HG03103 (cell line): ENCODE measurements around the gene FANCE.

Experiments used
- ATAC-seq: cut with Tn5 transposase; IDR thresholded peaks from one replicate; pipeline ENCODE4 v1.9.1; 2021; ENCODE audit warnings: low read depth; ENCODE audit not compliant: unreplicated experiment

Gene FANCE

GRCh38 chr6:35465646-35466045, 13.5 kb downstream of the FANCE start:
- no peak for ATAC-seq

DNA sequence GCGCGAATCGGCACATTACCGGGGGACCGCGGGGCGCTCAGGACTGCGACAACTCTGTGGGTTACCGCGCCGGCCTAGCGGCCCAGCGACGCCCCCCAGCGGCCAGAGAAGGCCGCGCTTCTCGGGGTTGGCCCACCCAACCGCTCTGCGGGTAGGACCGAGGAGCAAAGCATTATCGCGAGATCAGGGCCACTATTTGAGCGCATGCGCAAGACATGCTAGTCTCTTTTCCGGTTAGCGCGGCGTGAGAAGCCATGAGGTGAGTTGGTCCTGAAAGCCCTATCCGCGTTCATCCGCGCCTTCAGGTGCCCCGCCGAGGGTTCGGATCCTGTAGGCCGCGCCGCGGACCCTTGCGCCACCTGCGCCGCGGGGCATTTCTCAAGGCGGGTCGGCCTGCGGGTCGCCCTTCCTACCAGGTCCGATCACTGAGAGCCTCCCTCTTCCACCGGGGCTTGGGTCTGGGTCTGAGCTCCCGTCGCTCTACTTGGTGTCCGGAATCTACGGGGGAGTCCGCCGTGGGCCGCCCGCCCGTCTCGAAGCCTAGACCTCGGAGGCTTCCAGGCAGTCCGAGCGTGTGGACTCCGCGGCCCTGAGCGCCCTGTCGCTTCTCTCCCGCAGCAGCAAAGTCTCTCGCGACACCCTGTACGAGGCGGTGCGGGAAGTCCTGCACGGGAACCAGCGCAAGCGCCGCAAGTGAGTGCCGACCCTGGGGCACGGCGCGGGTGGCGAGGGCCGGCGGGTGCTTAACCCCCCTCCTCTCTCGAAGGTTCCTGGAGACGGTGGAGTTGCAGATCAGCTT, 16.2 kb downstream of the FANCE start, which contains the start of gene RPL10A:
TSS of gene RPL10A (plus strand) at position 221 of the 799 bp plus-strand sequence. CDS start at position 255, 34 bp downstream.
- ATAC-seq = peak; percentile 76

- ATAC-seq = no peak
Observed at GRCh38 chr6:35468980-35469750, 17.0 kb downstream of the FANCE start.

DNA sequence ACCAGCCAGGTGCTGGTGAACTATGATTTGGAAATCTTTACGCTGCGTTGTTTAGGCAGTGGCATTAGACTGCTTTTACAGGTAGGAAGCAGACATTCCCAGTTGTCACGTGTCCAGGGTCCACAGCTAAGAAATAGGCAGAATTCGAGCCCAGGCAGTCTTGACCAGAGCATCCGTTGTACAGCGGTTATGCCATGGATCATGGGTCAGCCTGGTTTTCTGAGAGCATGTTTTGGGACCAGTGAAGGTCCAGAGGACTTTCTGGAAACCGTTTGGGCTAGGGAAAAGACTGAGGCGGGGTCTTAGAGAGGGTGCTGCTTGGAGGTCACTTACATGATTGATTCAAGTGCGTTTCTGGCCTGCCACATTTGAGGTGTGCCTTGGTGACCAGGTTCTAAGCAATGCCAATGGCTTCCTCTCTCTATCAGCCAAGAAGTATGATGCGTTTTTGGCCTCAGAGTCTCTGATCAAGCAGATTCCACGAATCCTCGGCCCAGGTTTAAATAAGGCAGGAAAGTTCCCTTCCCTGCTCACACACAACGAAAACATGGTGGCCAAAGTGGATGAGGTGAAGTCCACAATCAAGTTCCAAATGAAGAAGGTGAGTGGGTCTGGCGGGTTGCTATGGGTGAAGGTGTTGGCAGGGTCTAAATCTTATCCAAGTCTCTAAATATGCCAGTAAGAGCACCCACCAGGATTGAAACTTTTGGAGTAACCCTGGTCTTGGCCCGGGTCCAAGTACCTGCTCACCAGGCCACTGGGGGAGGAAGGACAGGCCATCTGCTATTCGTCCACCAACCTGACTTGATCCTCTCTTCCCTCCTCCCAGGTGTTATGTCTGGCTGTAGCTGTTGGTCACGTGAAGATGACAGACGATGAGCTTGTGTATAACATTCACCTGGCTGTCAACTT, 17.9 kb downstream of the FANCE start:
- ATAC-seq = no peak

DNA sequence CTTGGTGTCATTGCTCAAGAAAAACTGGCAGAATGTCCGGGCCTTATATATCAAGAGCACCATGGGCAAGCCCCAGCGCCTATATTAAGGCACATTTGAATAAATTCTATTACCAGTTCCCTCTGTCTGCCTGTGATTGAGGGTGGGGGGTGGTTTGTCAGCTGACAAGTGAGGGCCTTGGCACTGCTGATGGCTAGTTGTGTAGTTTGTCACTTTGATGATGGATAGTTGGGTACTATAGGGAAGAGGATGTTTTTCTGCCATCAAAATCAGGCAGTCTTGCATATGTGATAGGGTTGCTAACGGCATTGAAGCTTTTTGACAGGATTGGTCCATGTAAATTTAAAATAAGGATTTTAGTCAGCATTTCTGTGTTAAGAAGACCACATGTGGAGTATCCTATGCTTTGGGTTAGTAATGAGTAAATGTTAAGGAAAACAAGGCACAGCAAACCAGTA, 18.6 kb downstream of the FANCE start:
- no peak for ATAC-seq

GRCh38 chr6:35471836-35472345, 19.8 kb downstream of the FANCE start:
- ATAC-seq = no peak

GRCh38 chr6:35473075-35473849, 21.1 kb downstream of the FANCE start:
- ATAC-seq = no peak

DNA sequence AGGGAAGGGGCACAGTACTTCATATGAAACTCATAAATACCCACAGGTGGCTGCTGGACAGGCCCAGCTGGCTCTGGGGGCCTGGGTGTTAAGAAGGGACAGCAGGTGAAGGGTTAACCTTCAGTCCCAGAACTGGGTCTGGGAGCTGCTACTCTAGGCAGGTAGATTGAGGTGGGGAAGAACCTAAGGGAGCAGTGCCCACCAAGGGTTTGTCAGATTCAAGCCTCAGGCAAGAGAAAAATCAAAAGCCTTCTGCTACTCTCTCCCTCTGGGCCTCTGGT, 21.7 kb downstream of the FANCE start:
- ATAC-seq = no peak

GRCh38 chr6:35474131-35474941, 22.2 kb downstream of the FANCE start:
- no peak for ATAC-seq

DNA sequence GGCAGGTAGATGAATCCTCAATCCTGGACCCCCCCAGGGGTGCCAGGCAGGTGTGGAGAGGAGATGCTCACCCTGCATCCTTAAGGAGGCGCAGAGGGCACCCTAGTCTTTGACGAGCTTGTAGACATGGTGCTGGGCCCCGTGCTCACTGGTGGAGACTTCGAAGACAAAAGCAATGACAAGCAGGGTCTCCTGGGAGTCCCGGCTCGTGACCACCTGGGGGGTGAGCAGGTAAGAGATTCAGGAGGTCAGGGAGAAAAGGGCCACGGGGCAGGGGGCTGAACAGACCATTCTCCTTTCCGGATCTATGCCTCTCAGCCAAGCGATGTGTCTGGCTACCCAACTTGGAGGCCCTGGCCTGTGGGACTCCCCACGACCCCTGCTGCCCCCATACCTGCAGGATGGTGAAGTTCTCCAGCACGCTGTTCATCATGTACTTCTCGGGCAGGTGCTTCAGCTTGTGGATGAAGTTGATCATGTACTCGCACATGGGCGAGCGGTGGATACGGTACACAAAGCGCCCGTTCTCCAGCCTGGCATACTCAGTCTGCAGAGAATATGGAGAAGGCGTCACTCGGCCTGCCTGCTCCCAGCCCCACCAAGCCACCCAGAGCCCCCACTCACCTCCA, 22.9 kb downstream of the FANCE start:
- no peak for ATAC-seq

GRCh38 chr6:35475573-35475972, 23.4 kb downstream of the FANCE start:
- ATAC-seq = no peak

DNA sequence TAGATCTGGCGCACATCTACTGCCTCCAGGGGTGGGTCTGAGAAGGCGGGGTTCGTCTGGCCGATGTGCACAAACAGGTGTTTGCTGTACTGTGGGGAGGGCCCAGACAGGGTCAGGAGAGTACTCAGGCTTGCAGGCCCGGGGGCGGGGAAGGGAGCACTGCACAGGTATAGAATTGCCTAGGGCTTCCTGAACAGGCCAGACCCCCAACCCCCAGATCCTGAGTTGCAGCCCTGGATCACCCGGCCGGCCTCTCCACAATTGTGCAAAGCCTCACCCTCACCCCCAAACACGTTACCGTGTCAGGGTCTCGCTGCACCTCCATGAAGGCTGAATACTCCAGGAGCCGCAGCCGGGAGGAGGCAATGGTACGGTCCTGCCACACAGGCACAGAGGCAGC, 23.9 kb downstream of the FANCE start:
- ATAC-seq = no peak

DNA sequence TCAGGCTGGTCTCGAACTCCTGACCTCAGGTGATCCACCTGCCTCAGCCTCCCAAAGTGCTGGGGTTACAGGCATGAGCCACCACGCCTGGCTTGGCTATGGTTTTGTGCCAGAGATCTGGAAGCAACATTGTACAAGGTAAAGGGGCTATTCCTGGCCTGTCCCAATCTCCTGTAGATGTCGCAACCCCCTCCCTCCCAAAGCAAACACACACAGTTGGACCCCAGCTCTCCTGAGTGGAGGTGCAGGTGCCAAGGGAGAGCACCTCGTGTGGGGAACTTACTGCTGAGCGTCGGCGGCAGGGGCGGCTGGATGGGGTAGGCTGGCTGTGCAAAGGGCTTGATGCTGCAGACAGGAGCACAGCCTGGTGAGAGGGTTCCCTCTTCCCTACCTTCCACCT, 24.9 kb downstream of the FANCE start:
- no peak for ATAC-seq

DNA sequence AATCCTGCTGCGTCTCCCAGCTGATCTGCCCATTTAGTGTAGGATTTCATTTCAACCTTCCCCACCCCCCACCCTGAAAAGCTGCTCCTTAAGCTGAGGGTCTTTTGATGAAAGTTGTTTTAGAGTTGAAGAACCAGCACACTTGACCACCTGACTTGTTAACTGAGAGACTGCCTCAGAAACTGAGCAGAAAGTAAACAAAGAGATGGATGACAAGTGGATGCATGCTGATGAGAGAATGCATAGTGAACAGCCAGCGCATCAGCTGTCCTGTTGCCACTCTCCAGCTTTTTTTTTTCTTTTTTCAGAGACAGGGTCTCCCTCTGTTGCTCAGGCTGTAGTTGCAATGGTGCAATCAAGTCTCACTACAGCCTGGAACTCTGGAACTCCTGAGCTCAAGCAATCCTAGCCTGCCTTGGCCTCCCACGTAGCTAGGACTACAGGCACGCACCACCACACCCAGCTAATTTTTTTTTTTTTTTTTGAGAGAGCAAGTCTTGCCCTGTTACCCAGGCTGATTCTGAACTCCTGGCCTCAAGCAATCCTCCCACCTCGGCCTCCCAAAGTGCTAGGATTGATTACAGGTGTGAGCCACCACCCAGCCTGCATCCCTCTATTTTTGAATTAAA, 25.5 kb downstream of the FANCE start:
- ATAC-seq = no peak

GRCh38 chr6:35478259-35478658, 26.1 kb downstream of the FANCE start:
- ATAC-seq = no peak

DNA sequence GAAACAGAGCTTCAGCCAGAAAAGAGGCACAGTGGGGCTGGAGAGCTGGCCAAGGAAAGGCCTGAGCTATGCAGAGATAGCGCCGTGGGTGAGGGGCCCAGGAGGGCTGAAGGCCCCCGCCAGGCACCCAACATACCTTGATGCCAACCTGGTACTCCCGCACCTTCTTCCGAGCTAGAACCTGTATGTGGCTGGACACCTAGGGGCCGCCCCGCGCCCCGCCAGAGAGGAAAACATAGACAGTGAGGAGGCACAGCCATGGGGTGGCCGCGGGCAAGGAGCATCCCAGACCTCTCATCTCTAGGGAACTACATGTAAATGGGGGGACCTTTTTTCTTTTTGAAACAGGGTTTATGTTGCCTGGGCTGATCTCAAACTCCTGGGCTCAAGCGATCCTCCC, 28.0 kb downstream of the FANCE start:
- no peak for ATAC-seq

- ATAC-seq = no peak
Observed at GRCh38 chr6:35481226-35481625, 29.1 kb downstream of the FANCE start.

GRCh38 chr6:35483062-35483461, 30.9 kb downstream of the FANCE start:
- no peak for ATAC-seq
